K562 (cell line): ENCODE results near the gene DNAJC2. TPM values are rescaled to one million over a fixed set of nuclear protein-coding genes. Genes with fewer than 3 reads are reported as not detected.

Experiments
- ATAC-seq: fragments of 200-7000 bp; cut with Tn5 transposase; 3 replicates; pipeline ENCODE4 v1.9.1; 2020; ENCODE audit warnings: moderate library complexity
- BruUV-seq: library from RNA; stranded (reverse); fragments of 400-500 nt; replicated peaks from 2 replicates; lab custom pipeline; 2021; lab: Mats Ljungman, UMichigan
- CTCF ChIA-PET: fragments of 300-600 bp; formaldehyde crosslinking; extraction: SDS; loops from one replicate; lab custom pipeline; 2021; ENCODE audit warnings: low intra/inter-chr PET ratio; lab: Yijun Ruan, JAX
- POLR2A ChIA-PET: fragments of 300-600, 350-650 bp; sonication (Branson Sonifier 250); formaldehyde crosslinking; extraction: SDS; loops from one replicate; lab custom pipeline; 2021; ENCODE audit warnings: antibody characterized with exemption, inconsistent platforms; lab: Yijun Ruan, JAX
- DNase-seq, 4 experiments: peaks; one replicate each; pipeline versions ENCODE4 v3.0.0 to v3.0.0-alpha.2; 2011 to 2018; ENCODE audit warnings: low spot score in 3 of 4, mixed read lengths in 3 of 4; ENCODE audit errors: extremely low read depth in 1 of 4
- FAIRE-seq: peaks from 2 replicates; lab custom pipeline; 2011; peaks lifted over from hg19 to GRCh38; lab: Jason Lieb, UNC
- H2AFZ ChIP-seq: 2 replicates; pipeline ENCODE4 v1.6.0; 2011; ENCODE audit warnings: low read depth, low read length, control low read depth, inconsistent platforms
- H3K27ac ChIP-seq: fragments of 200-600 bp; 3 replicates; pipeline ENCODE4 v1.8.0; 2011; ENCODE audit warnings: low read depth, mild to moderate bottlenecking, control low read depth, inconsistent platforms, low read length, moderate library complexity, mixed read lengths; ENCODE audit errors: extremely low read depth
- H3K27me3 ChIP-seq, 2 experiments: fragments of 300-600 bp in 1 of 2; 2 replicates in 1 of 2; 3 replicates in 1 of 2; pipeline versions ENCODE4 v1.6.0 to v1.8.0; 2011; ENCODE audit warnings: inconsistent platforms in 2 of 2, low read length in 2 of 2, mild to moderate bottlenecking in 1 of 2, mixed read lengths in 1 of 2, moderate library complexity in 1 of 2; ENCODE audit not compliant: control insufficient read depth in 2 of 2, insufficient read depth in 2 of 2
- H3K36me3 ChIP-seq: fragments of 300-600 bp; 3 replicates; pipeline ENCODE4 v1.8.0; 2011; ENCODE audit warnings: mild to moderate bottlenecking, low read length, inconsistent platforms; ENCODE audit not compliant: control insufficient read depth, insufficient read depth
- H3K4me1 ChIP-seq, 2 experiments: fragments of 200-600 bp in 1 of 2; replicated peaks in 1 of 2; 2 replicates in 1 of 2; 3 replicates in 1 of 2; pipeline versions ENCODE4 v1.5.1 to v1.8.0; 2011; ENCODE audit warnings: inconsistent platforms in 2 of 2, low read length in 2 of 2, mild to moderate bottlenecking in 1 of 2, mixed read lengths in 1 of 2, moderate library complexity in 1 of 2; ENCODE audit not compliant: control insufficient read depth in 2 of 2, insufficient read depth in 2 of 2
- H3K4me2 ChIP-seq: 2 replicates; pipeline ENCODE4 v1.6.1; 2011; ENCODE audit warnings: low read length, control low read depth, inconsistent platforms, mixed read lengths; ENCODE audit not compliant: insufficient read depth
- H3K4me3 ChIP-seq: fragments of 200-600 bp; sonication (generic), shearing (Covaris generic); 2 replicates; pipeline ENCODE4 v1.5.1; 2016; ENCODE audit warnings: control low read depth, inconsistent platforms
- H3K79me2 ChIP-seq: fragments of 200-600 bp; 3 replicates; pipeline ENCODE4 v1.8.0; 2011; ENCODE audit warnings: low read length, inconsistent platforms; ENCODE audit not compliant: control insufficient read depth, insufficient read depth
- H3K9ac ChIP-seq, 2 experiments: 2 replicates each; pipeline versions ENCODE4 v1.6.0 to v1.6.1; 2011; ENCODE audit warnings: low read depth in 2 of 2, low read length in 2 of 2, control low read depth in 1 of 2, inconsistent platforms in 1 of 2, mild to moderate bottlenecking in 1 of 2, mixed read lengths in 1 of 2; ENCODE audit not compliant: insufficient read depth in 1 of 2
- H3K9me1 ChIP-seq: one replicate; pipeline ENCODE4 v1.6.0; 2011; ENCODE audit warnings: inconsistent platforms, mild to moderate bottlenecking, low read length, moderate library complexity; ENCODE audit not compliant: control insufficient read depth, insufficient read depth
- H3K9me3 ChIP-seq: replicated peaks from 2 replicates; pipeline ENCODE4 v1.5.1; 2011; ENCODE audit warnings: low read depth, low read length, inconsistent platforms; ENCODE audit not compliant: control insufficient read depth, insufficient read depth
- H4K20me1 ChIP-seq: replicated peaks from 2 replicates; pipeline ENCODE4 v1.6.1; 2011; ENCODE audit warnings: low read length, inconsistent platforms, mixed read lengths; ENCODE audit not compliant: control insufficient read depth, insufficient read depth
- C11orf30 ChIP-seq: fragments of 450-650 bp; IDR thresholded peaks from 2 replicates; pipeline ENCODE4 v1.6.1; 2016; ENCODE audit warnings: low read depth, mild to moderate bottlenecking
- HBP1 ChIP-seq: fragments of 450-650 bp; formaldehyde crosslinking; IDR thresholded peaks from 2 replicates; pipeline ENCODE4 v1.4.0; 2022; ENCODE audit warnings: missing genetic modification characterization
- MAFF ChIP-seq: IDR thresholded peaks from 2 replicates; pipeline ENCODE4 v1.6.1; 2012; ENCODE audit warnings: low read length, improper control_type of control experiment
- MAFG ChIP-seq: fragments of 450-650 bp; conservative IDR thresholded peaks from 2 replicates; pipeline ENCODE4 v1.6.1; 2016; ENCODE audit warnings: missing genetic modification characterization, missing compliant biosample characterization
- MAFK ChIP-seq: IDR thresholded peaks from 2 replicates; pipeline ENCODE4 v1.6.1; 2011; ENCODE audit warnings: low read length, improper control_type of control experiment
- MTA2 ChIP-seq: fragments of 450-650 bp; IDR thresholded peaks from 2 replicates; pipeline ENCODE4 v1.6.1; 2016; ENCODE audit warnings: low read depth
- POLR2AphosphoS2 ChIP-seq: IDR thresholded peaks from 2 replicates; pipeline ENCODE4 v1.6.1; 2012; ENCODE audit warnings: low read length, improper control_type of control experiment
- RHOXF2B ChIP-seq: fragments of 250-450 bp; sonication (Bioruptor Pico); conservative IDR thresholded peaks from 2 replicates; pipeline ENCODE4 v1.5.1; 2021
- SUPT5H ChIP-seq: fragments of 450-650 bp; IDR thresholded peaks from 2 replicates; pipeline ENCODE4 v1.6.1; 2016
- ZNF316 ChIP-seq: fragments of 450-650 bp; IDR thresholded peaks from 2 replicates; pipeline ENCODE4 v1.6.1; 2016
- WGBS: fragments of 100-300 bp; shearing (Covaris generic); methylation state at CpG from one replicate; pipeline ENCODE4 v1.1.6; 2016; ENCODE audit warnings: low coverage, mixed read lengths; ENCODE audit not compliant: insufficient coverage; ENCODE audit errors: missing lambda C conversion rate; 5-methylcytosine and 5-hydroxymethylcytosine counted together
- in situ Hi-C: fragments of 300-500 bp; cut with MboI; formaldehyde crosslinking; loops from 4 replicates; pipeline ENCODE4 v1.15.0; 2018; ENCODE audit warnings: inconsistent platforms, mixed read lengths
- intact Hi-C: fragments of 100-400 bp; cut with micrococcal nuclease; formaldehyde crosslinking; loops from 2 replicates; pipeline ENCODE4 v1.14.2; 2022
- polyA plus RNA-seq, 8 experiments: library from polyadenylated mRNA; depleted of rRNA in 4 of 8; stranded (reverse) in 5 of 8; unstranded in 3 of 8; fragments of >200 nt; fragmentation: Nextera tagmentation in 2 of 8; fragmentation: Illumina TruSeq in 1 of 8; extraction: Ambion mirVana in 2 of 8; extraction: Trizol in 1 of 8; gene quantifications; 2 replicates each; pipeline versions ENCODE4 v1.2.1 to v1.2.3, GENCODE V29; 2011 to 2014; ENCODE audit warnings: inconsistent platforms in 1 of 8, missing spikeins in 1 of 8
- total RNA-seq, 7 experiments: library from RNA; depleted of rRNA in 6 of 7; stranded (reverse); fragments of >200 nt in 6 of 7; fragmentation: Illumina TruSeq in 2 of 7; extraction: Trizol in 2 of 7; gene quantifications; 2 replicates each; pipeline versions ENCODE4 v1.2.1 to v1.2.3, GENCODE V29; 2011 to 2021; ENCODE audit warnings: low replicate concordance in 1 of 7
- TF ChIP-seq, protein P1 (sequence below), 2 experiments: fragments of 250-450 bp in 1 of 2; fragments of 450-650 bp in 1 of 2; sonication (Bioruptor Pico) in 1 of 2; IDR thresholded peaks; 2 replicates each; pipeline versions ENCODE4 v1.6.1 to v1.8.0; 2016 to 2021; ENCODE audit warnings: mild to moderate bottlenecking in 2 of 2, moderate library complexity in 2 of 2, missing compliant biosample characterization in 1 of 2, missing genetic modification characterization in 1 of 2

The DNAJC2 gene
- total and polyA plus RNA-seq, 9 of the 15 experiments (the other 6 are each of a cell fraction or from before 2014, with no cell fraction given), result 40.2 to 157 (median 92.1) TPM

DNA sequence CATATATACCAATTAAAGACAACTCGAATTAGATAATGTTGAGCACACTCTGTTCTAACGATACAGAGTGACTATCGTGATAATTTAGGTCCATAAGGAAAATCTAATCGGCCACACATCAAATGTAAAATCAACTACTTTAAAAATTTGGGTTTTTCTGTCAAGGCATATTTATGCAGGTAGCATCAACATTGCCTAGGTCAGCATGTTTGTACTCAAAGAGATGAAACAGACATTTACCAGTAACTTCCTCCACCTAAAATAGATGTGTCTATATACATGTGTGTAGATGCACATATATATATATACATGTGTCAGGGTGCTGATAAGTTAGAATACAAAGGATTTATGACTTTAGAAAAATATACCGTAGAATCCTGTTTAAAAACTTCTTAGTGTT, 24.9 kb upstream of the DNAJC2 start:
- Histone ChIP-seq H3K79me2 (no peaks in the 10 kb centered on the region), H3K27me3 (no peaks in the 10 kb centered on the region), H3K4me3 (no peak overlapping the region), H3K36me3 (peaks cover 52% of the 10 kb centered on the region), H3K9me3 (no peaks in the 10 kb centered on the region), H3K9me1 (no peaks in the 10 kb centered on the region), H2AFZ (no peak overlapping the region), H3K4me1 (no peaks in the 10 kb centered on the region), H3K9ac (no peak overlapping the region), H3K27ac (no peak overlapping the region), H3K4me2 (no peak overlapping the region), H4K20me1 (no peaks in the 10 kb centered on the region)
- no peak for FAIRE-seq
- DNase-seq, result no peak
- in situ Hi-C loops (no loop called here), intact Hi-C loops (no loop called here)
- ChIA-PET CTCF (no interaction called here), POLR2A (no interaction called here)
- WGBS, result 87% methylated on average over 5 of the region's 5 CpGs
- BruUV-seq, result no TSS peak
- no peak for ATAC-seq
- TF ChIP-seq HBP1 (CRISPR knock-in tag), result no peak
- no peak for TF ChIP-seq MTA2
- TF ChIP-seq C11orf30, result peak; percentile 73
- peak; percentile 29; the same call in 1 of the 2 replicates for TF ChIP-seq SUPT5H
- TF ChIP-seq MAFG, result peak; percentile 44; the same call in 1 of the 2 replicates
- TF ChIP-seq POLR2AphosphoS2, result peak; percentile 47; the same call in 1 of the 2 replicates
- peak; percentile 63 for TF ChIP-seq MAFK
- no peak for TF ChIP-seq RHOXF2B (CRISPR knock-in tag)
- TF ChIP-seq, protein P1, sequence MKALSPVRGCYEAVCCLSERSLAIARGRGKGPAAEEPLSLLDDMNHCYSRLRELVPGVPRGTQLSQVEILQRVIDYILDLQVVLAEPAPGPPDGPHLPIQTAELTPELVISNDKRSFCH (CRISPR knock-in tag; IDR thresholded peaks at IDR 0.05), result no peak
- TF ChIP-seq, protein P1 (tag; IDR thresholded peaks at IDR 0.05), result no peak
- TF ChIP-seq ZNF316, result peak; percentile 75
- peak; percentile 70 for TF ChIP-seq MAFF
